Caco-2 (cell line): Measurements from ENCODE around the gene FHAD1. TPM values are rescaled to one million over a fixed set of nuclear protein-coding genes. Genes with fewer than 3 reads are reported as not detected.

Experiments used
- BruUV-seq: library from RNA; stranded (reverse); fragments of 400-500 nt; replicated peaks from 2 replicates; lab custom pipeline; 2021; lab: Mats Ljungman, UMichigan
- CTCF ChIA-PET: fragments of 300-600 bp; sonication (Branson Sonifier 250); formaldehyde crosslinking; loops from one replicate; lab custom pipeline; 2022; ENCODE audit warnings: antibody characterized with exemption; lab: Charles Lee
- POLR2A ChIA-PET: fragments of 300-600 bp; sonication (Branson Sonifier 250); formaldehyde crosslinking; loops from one replicate; lab custom pipeline; 2022; ENCODE audit warnings: antibody characterized with exemption; lab: Charles Lee
- DNase-seq, 2 experiments: peaks; one replicate each; pipeline versions ENCODE4 v3.0.0 to v3.0.0-alpha.2; 2020 to 2022
- H3K27me3 ChIP-seq: replicated peaks from 2 replicates; pipeline ENCODE4 v1.6.0; 2011; ENCODE audit warnings: low read length; ENCODE audit not compliant: control insufficient read depth, insufficient read depth
- H3K36me3 ChIP-seq: 2 replicates; pipeline ENCODE4 v1.5.1; 2011; ENCODE audit warnings: low read length; ENCODE audit not compliant: control insufficient read depth, insufficient read depth
- H3K4me1 ChIP-seq: fragments of 250-450 bp; sonication (Bioruptor Pico); 2 replicates; pipeline ENCODE4 v1.5.1; 2020; ENCODE audit warnings: mild to moderate bottlenecking
- H3K4me3 ChIP-seq: 2 replicates; pipeline ENCODE4 v1.5.1; 2011; ENCODE audit warnings: low read depth, mild to moderate bottlenecking, control low read depth, low read length
- H3K9me3 ChIP-seq: fragments of 250-450 bp; sonication (Bioruptor Pico); 2 replicates; pipeline ENCODE4 v1.5.1; 2020; ENCODE audit warnings: mild to moderate bottlenecking, moderate library complexity
- H3K27ac Mint-ChIP-seq: one replicate; pipeline ENCODE4 v1.8.0; 2022; ENCODE audit warnings: mixed read lengths; ENCODE audit not compliant: unreplicated experiment
- H3K27me3 Mint-ChIP-seq: one replicate; pipeline ENCODE4 v1.8.0; 2022; ENCODE audit warnings: mixed read lengths; ENCODE audit not compliant: insufficient read depth, unreplicated experiment
- H3K36me3 Mint-ChIP-seq: one replicate; pipeline ENCODE4 v1.8.0; 2022; ENCODE audit warnings: mild to moderate bottlenecking, mixed read lengths; ENCODE audit not compliant: insufficient read depth, unreplicated experiment
- H3K4me1 Mint-ChIP-seq: one replicate; pipeline ENCODE4 v1.8.0; 2022; ENCODE audit warnings: low read depth, mixed read lengths; ENCODE audit not compliant: unreplicated experiment
- H3K4me3 Mint-ChIP-seq: one replicate; pipeline ENCODE4 v1.8.0; 2022; ENCODE audit warnings: mild to moderate bottlenecking, moderate library complexity, mixed read lengths; ENCODE audit not compliant: unreplicated experiment
- H3K9me3 Mint-ChIP-seq: one replicate; pipeline ENCODE4 v1.8.0; 2022; ENCODE audit warnings: mixed read lengths; ENCODE audit not compliant: unreplicated experiment
- CTCF ChIP-seq, 2 experiments: fragments of 200-600 bp in 1 of 2; IDR thresholded peaks; 1 replicate in 1 of 2; 2 replicates in 1 of 2; pipeline versions ENCODE4 v1.5.1 to v1.8.0; 2011 to 2022; ENCODE audit warnings: antibody characterized with exemption in 1 of 2, control low read depth in 1 of 2, inconsistent platforms in 1 of 2, low read depth in 1 of 2, low read length in 1 of 2, mild to moderate bottlenecking in 1 of 2, moderate library complexity in 1 of 2; ENCODE audit not compliant: insufficient read depth in 1 of 2, severe bottlenecking in 1 of 2, unreplicated experiment in 1 of 2
- intact Hi-C: fragments of 100-400 bp; cut with micrococcal nuclease; formaldehyde crosslinking; loops from one replicate; pipeline ENCODE4 v1.10.0; 2022; ENCODE audit not compliant: unreplicated experiment
- total RNA-seq: library from RNA; stranded (reverse); gene quantifications from 2 replicates; pipeline ENCODE4 v1.2.3, GENCODE V29; 2022

FHAD1 gene
- total RNA-seq, 1 experiment from 2014 or later, result 0.18 TPM

- Mint-ChIP-seq H3K4me3 (no peak overlapping the region), H3K27ac (no peak overlapping the region), H3K9me3 (no peaks in the 10 kb centered on the region), H3K27me3 (no peaks in the 10 kb centered on the region), H3K36me3 (no peaks in the 10 kb centered on the region), H3K4me1 (no peaks in the 10 kb centered on the region)
- no peaks in the 10 kb centered on the region for H3K9me3 ChIP-seq
- H3K36me3 ChIP-seq, result no peaks in the 10 kb centered on the region
- H3K27me3 ChIP-seq, result no peaks in the 10 kb centered on the region
- no peaks in the 10 kb centered on the region for H3K4me1 ChIP-seq
- CTCF ChIA-PET, result no interaction called here
- no TSS peak for BruUV-seq
- no peak for TF ChIP-seq CTCF (IDR thresholded peaks at IDR 0.05; ENCODE audit: insufficient read depth in 1 of 2, low read depth in 1 of 2, low read length in 1 of 2, severe bottlenecking in 1 of 2, unreplicated experiment in 1 of 2)
- DNase-seq, result no peak
- POLR2A ChIA-PET, result no interaction called here
- H3K4me3 ChIP-seq, result no peak overlapping the region
- intact Hi-C loops, result no loop called here
Measured at GRCh38 chr1:15344800-15345704, 98.0 kb downstream of the FHAD1 start.

- POLR2A ChIA-PET, result no interaction called here
- intact Hi-C loops, result no loop called here
- TF ChIP-seq CTCF (IDR thresholded peaks at IDR 0.05; ENCODE audit: insufficient read depth in 1 of 2, low read depth in 1 of 2, low read length in 1 of 2, severe bottlenecking in 1 of 2, unreplicated experiment in 1 of 2), result no peak
Measured at GRCh38 chr1:15345705-15346345, 98.8 kb downstream of the FHAD1 start.

GRCh38 chr1:15346346-15347030, 99.5 kb downstream of the FHAD1 start:
- Histone ChIP-seq H3K4me3 (no peak overlapping the region), H3K36me3 (no peaks in the 10 kb centered on the region), H3K9me3 (no peaks in the 10 kb centered on the region), H3K4me1 (no peaks in the 10 kb centered on the region), H3K27me3 (no peaks in the 10 kb centered on the region)
- H3K4me1 Mint-ChIP-seq, result no peaks in the 10 kb centered on the region
- POLR2A ChIA-PET, result no interaction called here
- H3K4me3 Mint-ChIP-seq, result no peak overlapping the region
- no peaks in the 10 kb centered on the region for H3K36me3 Mint-ChIP-seq
- CTCF ChIA-PET, result no interaction called here
- DNase-seq, result no peak
- intact Hi-C loops, result no loop called here
- H3K9me3 Mint-ChIP-seq, result no peaks in the 10 kb centered on the region
- no peaks in the 10 kb centered on the region for H3K27me3 Mint-ChIP-seq
- H3K27ac Mint-ChIP-seq, result no peak overlapping the region
- no peak for TF ChIP-seq CTCF (IDR thresholded peaks at IDR 0.05; ENCODE audit: insufficient read depth in 1 of 2, low read depth in 1 of 2, low read length in 1 of 2, severe bottlenecking in 1 of 2, unreplicated experiment in 1 of 2)
- BruUV-seq, result no TSS peak

More at GRCh38 chr1:15345705-15346345, 98.8 kb downstream of the FHAD1 start:
- no peaks in the 10 kb centered on the region for H3K9me3 Mint-ChIP-seq
- no peak overlapping the region for H3K4me3 ChIP-seq
- no peak overlapping the region for H3K27ac Mint-ChIP-seq
- H3K4me1 Mint-ChIP-seq, result no peaks in the 10 kb centered on the region
- no peak overlapping the region for H3K4me3 Mint-ChIP-seq
- BruUV-seq, result no TSS peak
- no peaks in the 10 kb centered on the region for H3K27me3 ChIP-seq
- DNase-seq, result no peak
- no peaks in the 10 kb centered on the region for H3K36me3 Mint-ChIP-seq
- H3K27me3 Mint-ChIP-seq, result no peaks in the 10 kb centered on the region
- no peaks in the 10 kb centered on the region for H3K36me3 ChIP-seq
- H3K4me1 ChIP-seq, result no peaks in the 10 kb centered on the region
- H3K9me3 ChIP-seq, result no peaks in the 10 kb centered on the region
- CTCF ChIA-PET, result no interaction called here
